Type B pancreatic cell (in vitro differentiated cells): ENCODE measurements around the gene ZNF462. TPM values are rescaled to one million over a fixed set of nuclear protein-coding genes. Genes with fewer than 3 reads are reported as not detected.

ENCODE experiments used
- DNase-seq: peaks from one replicate; pipeline ENCODE4 v3.0.0; 2021; ENCODE audit warnings: mixed read lengths; ENCODE audit not compliant: unreplicated experiment; ENCODE audit errors: extremely low spot score
- H3K27ac Mint-ChIP-seq: 2 replicates; pipeline ENCODE4 v1.8.0; 2021; ENCODE audit warnings: mild to moderate bottlenecking, mixed read lengths
- H3K27me3 Mint-ChIP-seq: 2 replicates; pipeline ENCODE4 v1.8.0; 2021; ENCODE audit warnings: mixed read lengths
- H3K36me3 Mint-ChIP-seq: 2 replicates; pipeline ENCODE4 v1.8.0; 2021; ENCODE audit warnings: mixed read lengths
- H3K4me1 Mint-ChIP-seq: one replicate; pipeline ENCODE4 v1.8.0; 2021; ENCODE audit warnings: mixed read lengths; ENCODE audit not compliant: unreplicated experiment
- H3K4me3 Mint-ChIP-seq: 2 replicates; pipeline ENCODE4 v1.8.0; 2021; ENCODE audit warnings: mild to moderate bottlenecking, mixed read lengths
- H3K9me3 Mint-ChIP-seq: 2 replicates; pipeline ENCODE4 v1.8.0; 2021; ENCODE audit warnings: mixed read lengths
- total RNA-seq: library from RNA; stranded (reverse); gene quantifications from 2 replicates; pipeline ENCODE4 v1.2.1, GENCODE V29; 2021; ENCODE audit warnings: low replicate concordance
- TF ChIP-seq, protein P1 (sequence below): fragments of 200-600 bp; sonication (generic); conservative IDR thresholded peaks from 2 replicates; pipeline ENCODE4 v1.5.0; 2021; ENCODE audit warnings: antibody characterized with exemption, mild to moderate bottlenecking

ZNF462 gene
- total RNA-seq, 1 donor from 2014 or later: 124 TPM

DNA sequence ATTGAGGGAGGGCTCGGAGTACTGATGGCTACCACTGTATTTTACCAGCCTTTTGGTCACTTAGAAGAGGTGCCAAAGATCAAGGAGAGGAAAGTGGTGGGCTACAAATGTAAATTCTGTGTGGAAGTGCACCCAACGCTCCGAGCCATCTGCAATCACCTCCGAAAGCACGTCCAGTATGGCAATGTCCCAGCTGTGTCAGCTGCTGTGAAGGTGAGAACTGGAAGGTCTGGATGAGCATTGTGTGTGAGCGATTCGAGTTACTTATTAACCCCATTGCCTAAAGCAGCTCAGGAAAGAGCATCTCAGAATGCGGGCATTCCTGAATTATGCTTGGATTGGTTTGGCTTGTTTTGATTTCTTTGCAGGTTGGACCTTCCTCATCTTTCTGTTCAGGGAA, 67.5 kb downstream of the ZNF462 start:
- H3K9me3 Mint-ChIP-seq: no peaks in the 10 kb centered on the region
- H3K27ac Mint-ChIP-seq: no peak overlapping the region
- H3K4me3 Mint-ChIP-seq: no peak overlapping the region
- H3K4me1 Mint-ChIP-seq: no peaks in the 10 kb centered on the region
- no peak for DNase-seq
- no peaks in the 10 kb centered on the region for H3K27me3 Mint-ChIP-seq
- peaks cover 82% of the 10 kb centered on the region for H3K36me3 Mint-ChIP-seq
- TF ChIP-seq, protein P1, sequence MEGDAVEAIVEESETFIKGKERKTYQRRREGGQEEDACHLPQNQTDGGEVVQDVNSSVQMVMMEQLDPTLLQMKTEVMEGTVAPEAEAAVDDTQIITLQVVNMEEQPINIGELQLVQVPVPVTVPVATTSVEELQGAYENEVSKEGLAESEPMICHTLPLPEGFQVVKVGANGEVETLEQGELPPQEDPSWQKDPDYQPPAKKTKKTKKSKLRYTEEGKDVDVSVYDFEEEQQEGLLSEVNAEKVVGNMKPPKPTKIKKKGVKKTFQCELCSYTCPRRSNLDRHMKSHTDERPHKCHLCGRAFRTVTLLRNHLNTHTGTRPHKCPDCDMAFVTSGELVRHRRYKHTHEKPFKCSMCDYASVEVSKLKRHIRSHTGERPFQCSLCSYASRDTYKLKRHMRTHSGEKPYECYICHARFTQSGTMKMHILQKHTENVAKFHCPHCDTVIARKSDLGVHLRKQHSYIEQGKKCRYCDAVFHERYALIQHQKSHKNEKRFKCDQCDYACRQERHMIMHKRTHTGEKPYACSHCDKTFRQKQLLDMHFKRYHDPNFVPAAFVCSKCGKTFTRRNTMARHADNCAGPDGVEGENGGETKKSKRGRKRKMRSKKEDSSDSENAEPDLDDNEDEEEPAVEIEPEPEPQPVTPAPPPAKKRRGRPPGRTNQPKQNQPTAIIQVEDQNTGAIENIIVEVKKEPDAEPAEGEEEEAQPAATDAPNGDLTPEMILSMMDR: no peak

DNA sequence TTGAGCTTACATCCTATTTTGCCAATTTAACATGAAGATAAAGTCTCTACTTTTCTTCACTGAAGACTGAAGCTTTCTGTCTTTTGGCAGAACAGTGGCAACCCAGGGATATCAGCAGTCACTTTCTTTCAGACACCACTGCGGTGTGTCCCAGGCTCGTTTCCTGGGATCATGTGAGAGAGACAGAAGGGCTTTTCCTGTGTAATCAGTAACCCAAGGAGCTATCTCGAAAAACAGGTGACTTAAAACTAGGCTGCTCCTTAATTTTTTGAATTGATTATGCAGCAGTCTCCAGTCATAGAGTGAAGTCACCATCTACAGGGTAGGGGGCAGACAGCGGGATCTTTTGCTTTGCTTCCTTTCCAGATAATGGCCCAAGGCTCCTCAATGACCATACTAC, 68.5 kb downstream of the ZNF462 start:
- H3K27ac Mint-ChIP-seq: no peak overlapping the region
- TF ChIP-seq, protein P1: no peak
- H3K4me1 Mint-ChIP-seq: no peaks in the 10 kb centered on the region
- no peak for DNase-seq
- H3K4me3 Mint-ChIP-seq: no peak overlapping the region
- H3K36me3 Mint-ChIP-seq: peaks cover 81% of the 10 kb centered on the region
- H3K27me3 Mint-ChIP-seq: no peaks in the 10 kb centered on the region
- no peaks in the 10 kb centered on the region for H3K9me3 Mint-ChIP-seq

DNA sequence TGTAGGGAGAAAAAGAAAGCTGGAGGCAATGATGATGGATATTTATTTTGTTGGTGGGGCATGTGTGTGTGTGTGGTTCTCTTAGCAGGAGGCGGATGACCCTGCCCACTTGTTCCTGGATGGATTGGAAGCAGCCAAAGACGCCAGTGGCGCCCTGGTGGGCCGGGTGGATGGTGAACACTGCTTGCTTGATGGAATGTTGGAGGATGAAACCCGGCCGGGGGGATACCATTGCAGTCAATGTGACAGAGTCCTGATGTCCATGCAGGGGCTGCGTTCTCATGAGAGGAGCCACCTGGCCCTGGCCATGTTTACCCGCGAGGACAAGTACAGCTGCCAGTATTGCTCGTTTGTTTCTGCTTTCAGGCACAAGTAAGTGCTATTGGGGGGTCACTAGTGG, 69.2 kb downstream of the ZNF462 start:
- no peaks in the 10 kb centered on the region for H3K4me1 Mint-ChIP-seq
- no peak for DNase-seq
- no peaks in the 10 kb centered on the region for H3K9me3 Mint-ChIP-seq
- no peaks in the 10 kb centered on the region for H3K27me3 Mint-ChIP-seq
- no peak overlapping the region for H3K4me3 Mint-ChIP-seq
- peaks cover 79% of the 10 kb centered on the region for H3K36me3 Mint-ChIP-seq
- H3K27ac Mint-ChIP-seq: no peak overlapping the region
- TF ChIP-seq, protein P1: no peak

DNA sequence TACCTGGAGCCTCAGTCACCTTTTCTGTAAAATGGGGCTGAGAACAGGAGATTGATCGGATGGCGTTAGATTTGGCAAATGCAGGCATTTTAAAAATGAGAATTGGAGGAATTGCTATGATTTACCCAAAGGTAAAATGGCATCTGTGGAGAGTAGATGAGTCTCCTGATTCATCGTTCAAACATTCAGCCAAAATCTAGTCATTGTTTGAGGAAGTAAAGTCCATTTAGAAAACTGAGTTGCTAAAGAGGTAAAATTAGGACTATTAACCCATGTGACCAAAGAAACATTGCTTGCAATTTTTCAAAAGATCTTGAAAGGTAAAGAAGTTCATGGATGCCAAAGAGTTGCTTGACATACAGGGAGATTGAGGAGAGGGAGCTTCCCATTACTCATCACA, 69.7 kb downstream of the ZNF462 start:
- Mint-ChIP-seq H3K4me3 (no peak overlapping the region), H3K9me3 (no peaks in the 10 kb centered on the region), H3K36me3 (peaks cover 75% of the 10 kb centered on the region), H3K4me1 (no peaks in the 10 kb centered on the region), H3K27me3 (no peaks in the 10 kb centered on the region), H3K27ac (no peak overlapping the region)
- no peak for DNase-seq
- TF ChIP-seq, protein P1: no peak

DNA sequence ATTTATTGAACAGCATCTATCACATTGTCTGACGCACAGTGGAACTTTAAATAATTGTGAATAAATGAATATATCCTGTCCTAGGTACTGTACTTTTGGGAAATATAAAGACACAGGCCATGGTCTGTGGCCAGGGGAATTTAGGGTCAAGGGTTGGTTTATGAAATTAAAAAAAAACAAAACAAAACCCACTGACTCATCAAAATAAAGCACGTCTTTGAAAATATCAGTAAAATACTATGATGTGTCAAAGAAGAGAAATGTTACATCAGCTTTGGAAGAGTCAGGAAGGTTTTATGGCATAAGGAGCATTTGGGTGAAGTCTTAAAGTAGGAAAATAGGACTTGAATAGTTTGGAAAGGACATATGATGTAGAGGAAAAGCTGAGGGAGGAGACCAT, 70.5 kb downstream of the ZNF462 start:
- H3K4me1 Mint-ChIP-seq: no peaks in the 10 kb centered on the region
- no peaks in the 10 kb centered on the region for H3K27me3 Mint-ChIP-seq
- TF ChIP-seq, protein P1: no peak
- no peak overlapping the region for H3K27ac Mint-ChIP-seq
- no peak overlapping the region for H3K4me3 Mint-ChIP-seq
- H3K36me3 Mint-ChIP-seq: peaks cover 75% of the 10 kb centered on the region
- no peak for DNase-seq
- H3K9me3 Mint-ChIP-seq: no peaks in the 10 kb centered on the region
